HepG2 (cell line): Measurements from ENCODE around the gene C5AR2. TPM values are rescaled to one million over a fixed set of nuclear protein-coding genes. Genes with fewer than 3 reads are reported as not detected.

Source experiments
- ATAC-seq: fragments of 200-7000 bp; cut with Tn5 transposase; 3 replicates; pipeline ENCODE4 v1.9.1; 2020; ENCODE audit warnings: mild to moderate bottlenecking, moderate library complexity
- BruUV-seq: library from RNA; stranded (reverse); fragments of 400-500 nt; replicated peaks from 2 replicates; lab custom pipeline; 2021; lab: Mats Ljungman, UMichigan
- CTCF ChIA-PET: fragments of 300-600 bp; formaldehyde crosslinking; extraction: SDS; loops from one replicate; lab custom pipeline; 2021; ENCODE audit warnings: low total read pairs, inconsistent platforms, low intra/inter-chr PET ratio; lab: Yijun Ruan, JAX
- POLR2A ChIA-PET: fragments of 350-600 bp; sonication (Branson Sonifier 250); formaldehyde crosslinking; loops from one replicate; lab custom pipeline; 2020; ENCODE audit warnings: antibody characterized with exemption, inconsistent platforms; lab: Yijun Ruan, JAX
- DNase-seq: peaks from one replicate; pipeline ENCODE4 v3.0.0-alpha.2; 2015; ENCODE audit warnings: low spot score
- FAIRE-seq: peaks from 3 replicates; lab custom pipeline; 2011; peaks lifted over from hg19 to GRCh38; lab: Jason Lieb, UNC
- H2AFZ ChIP-seq: one replicate; pipeline ENCODE4 v1.6.1; 2011; ENCODE audit warnings: low read length, inconsistent platforms
- H3K27ac ChIP-seq: fragments of 300-600 bp; 3 replicates; pipeline ENCODE4 v1.8.0; 2011; ENCODE audit warnings: mixed run types, mild to moderate bottlenecking, mixed read lengths, low read length, inconsistent platforms; ENCODE audit not compliant: insufficient read depth; ENCODE audit errors: extremely low read length
- H3K27me3 ChIP-seq, 2 experiments: fragments of 200-600 bp in 1 of 2; 2 replicates in 1 of 2; 3 replicates in 1 of 2; pipeline versions ENCODE4 v1.6.0 to v1.8.0; 2011; ENCODE audit warnings: low read length in 2 of 2, mild to moderate bottlenecking in 2 of 2, moderate library complexity in 2 of 2, inconsistent platforms in 1 of 2; ENCODE audit not compliant: insufficient read depth in 2 of 2, control insufficient read depth in 1 of 2
- H3K36me3 ChIP-seq, 2 experiments: fragments of 200-600 bp in 1 of 2; replicated peaks in 1 of 2; 2 replicates in 1 of 2; 3 replicates in 1 of 2; pipeline versions ENCODE4 v1.5.1 to v1.8.0; 2011; ENCODE audit warnings: low read length in 2 of 2, inconsistent platforms in 1 of 2; ENCODE audit not compliant: insufficient read depth in 2 of 2, control insufficient read depth in 1 of 2
- H3K4me1 ChIP-seq: 2 replicates; pipeline ENCODE4 v1.5.1; 2012; ENCODE audit warnings: low read length, inconsistent platforms; ENCODE audit not compliant: insufficient read depth
- H3K4me2 ChIP-seq: 2 replicates; pipeline ENCODE4 v1.6.0; 2011; ENCODE audit warnings: low read depth, low read length, inconsistent platforms
- H3K4me3 ChIP-seq, 3 experiments: fragments of 200-600 bp in 1 of 3; sonication (generic), shearing (Covaris generic) in 1 of 3; replicated peaks in 1 of 3; 2 replicates each; pipeline ENCODE4 v1.5.1; 2011 to 2016; ENCODE audit warnings: low read length in 3 of 3, inconsistent platforms in 2 of 3, low read depth in 2 of 3, mild to moderate bottlenecking in 2 of 3, control low read depth in 1 of 3, mixed read lengths in 1 of 3; ENCODE audit not compliant: insufficient read depth in 1 of 3
- H3K79me2 ChIP-seq: one replicate; pipeline ENCODE4 v1.6.1; 2011; ENCODE audit warnings: low read length, inconsistent platforms; ENCODE audit not compliant: insufficient read depth
- H3K9ac ChIP-seq: 2 replicates; pipeline ENCODE4 v1.6.0; 2011; ENCODE audit warnings: mild to moderate bottlenecking, low read depth, low read length, inconsistent platforms; ENCODE audit not compliant: insufficient read depth
- H3K9me3 ChIP-seq: 2 replicates; pipeline ENCODE4 v1.5.1; 2012; ENCODE audit warnings: mild to moderate bottlenecking, low read length
- H4K20me1 ChIP-seq: 2 replicates; pipeline ENCODE4 v1.6.0; 2011; ENCODE audit warnings: inconsistent platforms, mild to moderate bottlenecking, low read length, moderate library complexity; ENCODE audit not compliant: insufficient read depth
- CTCF ChIP-seq: sonication (generic); formaldehyde crosslinking; IDR thresholded peaks from 2 replicates; pipeline ENCODE4 v1.5.0; 2020; ENCODE audit warnings: mild to moderate bottlenecking, missing genetic modification reagents, moderate library complexity
- HNRNPH1 ChIP-seq: fragments of 200-400 bp; formaldehyde crosslinking; optimal IDR thresholded peaks from 2 replicates; pipeline ENCODE3; 2017; ENCODE audit warnings: mild to moderate bottlenecking, low read depth, low read length
- STAG1 ChIP-seq: sonication (generic); formaldehyde crosslinking; IDR thresholded peaks from 2 replicates; pipeline ENCODE4 v1.4.0; 2020; ENCODE audit warnings: missing genetic modification reagents
- ZNF121 ChIP-seq: sonication (generic); formaldehyde crosslinking; IDR thresholded peaks from 2 replicates; pipeline ENCODE4 v1.5.0; 2020; ENCODE audit warnings: mild to moderate bottlenecking, missing genetic modification reagents
- ZNF235 ChIP-seq: sonication (generic); formaldehyde crosslinking; IDR thresholded peaks from 2 replicates; pipeline ENCODE4 v1.8.1; 2023; ENCODE audit warnings: mild to moderate bottlenecking, missing genetic modification reagents, borderline replicate concordance
- ZNF337 ChIP-seq: sonication (generic); formaldehyde crosslinking; IDR thresholded peaks from 2 replicates; pipeline ENCODE4 v1.5.1; 2020; ENCODE audit warnings: missing genetic modification reagents, low read depth, mild to moderate bottlenecking, borderline replicate concordance
- WGBS: methylation state at CpG from one replicate; pipeline ENCODE4 v1.1.6; 2017; ENCODE audit warnings: low lambda C conversion rate; 5-methylcytosine and 5-hydroxymethylcytosine counted together
- in situ Hi-C: cut with HindIII; loops from 2 replicates; pipeline ENCODE4 v1.10.0; 2017; ENCODE audit warnings: low pct_unique_long_range_greater_than_20kb; ENCODE audit not compliant: extremely low pct_ligation_motif_present
- intact Hi-C: fragments of 100-400 bp; cut with micrococcal nuclease; formaldehyde crosslinking; loops from one replicate; pipeline ENCODE4 v1.10.0; 2022; ENCODE audit not compliant: unreplicated experiment
- polyA plus RNA-seq, 8 experiments: library from polyadenylated mRNA; depleted of rRNA in 3 of 8; stranded (reverse) in 7 of 8; unstranded in 1 of 8; fragments of >200 nt; fragmentation: Illumina TruSeq in 4 of 8; extraction: Trizol in 4 of 8; gene quantifications; 2 replicates each; pipeline versions ENCODE4 v1.2.1 to v1.2.3, GENCODE V29; 2011 to 2016; ENCODE audit warnings: low read depth in 4 of 8, missing spikeins in 1 of 8, mixed read lengths in 1 of 8; ENCODE audit not compliant: insufficient read depth in 1 of 8
- total RNA-seq, 5 experiments: library from RNA; depleted of rRNA; stranded (reverse); fragments of >200 nt; fragmentation: Illumina TruSeq; extraction: Trizol; gene quantifications; 2 replicates each; pipeline ENCODE4 v1.2.3, GENCODE V29; 2016; ENCODE audit warnings: low read depth in 1 of 5
- TF ChIP-seq, protein P1 (sequence below): sonication (generic); formaldehyde crosslinking; IDR thresholded peaks from 2 replicates; pipeline ENCODE4 v1.5.1; 2020; ENCODE audit warnings: missing genetic modification reagents, mild to moderate bottlenecking, borderline replicate concordance

C5AR2 gene
- total and polyA plus RNA-seq, 2 of the 13 experiments (the other 11 are each of a cell fraction or from before 2014, with no cell fraction given), result 0.09 to 0.24 TPM

DNA sequence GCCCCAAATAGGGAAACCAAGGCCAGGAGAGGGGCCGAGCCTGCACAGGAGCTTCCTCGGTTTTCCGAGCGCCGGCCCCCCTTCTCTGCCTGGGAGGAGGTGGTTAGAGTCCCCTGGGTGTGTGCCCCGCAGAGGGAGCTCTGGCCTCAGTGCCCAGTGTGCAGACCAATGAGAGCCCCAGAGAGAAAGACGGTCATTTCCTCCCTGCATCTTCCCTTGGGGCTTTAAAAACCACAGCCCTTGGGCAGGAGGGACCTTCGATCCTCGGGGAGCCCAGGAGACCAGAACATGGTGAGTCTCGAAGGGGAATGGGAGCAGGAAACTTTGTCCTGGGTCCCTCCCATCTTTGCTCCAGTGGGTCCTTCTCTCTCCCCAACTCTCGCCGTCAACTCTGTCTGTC, 22.4 kb upstream of the C5AR2 start, which contains the start of gene C5AR1 (continued):
- TF ChIP-seq, protein P1, sequence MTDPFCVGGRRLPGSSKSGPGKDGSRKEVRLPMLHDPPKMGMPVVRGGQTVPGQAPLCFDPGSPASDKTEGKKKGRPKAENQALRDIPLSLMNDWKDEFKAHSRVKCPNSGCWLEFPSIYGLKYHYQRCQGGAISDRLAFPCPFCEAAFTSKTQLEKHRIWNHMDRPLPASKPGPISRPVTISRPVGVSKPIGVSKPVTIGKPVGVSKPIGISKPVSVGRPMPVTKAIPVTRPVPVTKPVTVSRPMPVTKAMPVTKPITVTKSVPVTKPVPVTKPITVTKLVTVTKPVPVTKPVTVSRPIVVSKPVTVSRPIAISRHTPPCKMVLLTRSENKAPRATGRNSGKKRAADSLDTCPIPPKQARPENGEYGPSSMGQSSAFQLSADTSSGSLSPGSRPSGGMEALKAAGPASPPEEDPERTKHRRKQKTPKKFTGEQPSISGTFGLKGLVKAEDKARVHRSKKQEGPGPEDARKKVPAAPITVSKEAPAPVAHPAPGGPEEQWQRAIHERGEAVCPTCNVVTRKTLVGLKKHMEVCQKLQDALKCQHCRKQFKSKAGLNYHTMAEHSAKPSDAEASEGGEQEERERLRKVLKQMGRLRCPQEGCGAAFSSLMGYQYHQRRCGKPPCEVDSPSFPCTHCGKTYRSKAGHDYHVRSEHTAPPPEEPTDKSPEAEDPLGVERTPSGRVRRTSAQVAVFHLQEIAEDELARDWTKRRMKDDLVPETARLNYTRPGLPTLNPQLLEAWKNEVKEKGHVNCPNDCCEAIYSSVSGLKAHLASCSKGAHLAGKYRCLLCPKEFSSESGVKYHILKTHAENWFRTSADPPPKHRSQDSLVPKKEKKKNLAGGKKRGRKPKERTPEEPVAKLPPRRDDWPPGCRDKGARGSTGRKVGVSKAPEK (CRISPR knock-in tag), result no peak
- TF ChIP-seq HNRNPH1 (no peak), STAG1 (peak; percentile 51; the same call in 1 of the 2 replicates), ZNF337 (CRISPR knock-in tag) (no peak), CTCF (CRISPR knock-in tag) (peak; percentile 69)

DNA sequence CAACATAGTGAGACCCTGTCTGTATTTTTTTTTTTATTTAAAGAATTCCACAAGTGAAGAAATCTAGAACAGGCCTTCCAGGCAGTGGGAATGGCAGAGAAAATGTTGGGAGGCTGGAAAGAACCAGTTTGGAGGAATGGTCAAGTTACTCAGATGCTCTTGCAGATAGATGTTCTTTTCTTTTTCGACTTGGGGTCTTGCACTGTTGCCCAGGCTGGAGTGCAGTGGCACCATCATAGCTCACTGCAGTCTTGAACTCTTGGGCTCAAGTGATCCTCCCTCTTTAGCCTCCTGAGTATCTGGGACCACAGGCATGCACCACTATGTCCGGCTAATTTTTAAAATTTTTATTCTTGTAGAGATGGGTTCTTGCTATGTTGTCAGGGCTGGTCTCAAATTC, 21.7 kb upstream of the C5AR2 start:
- no peak for ATAC-seq
- H3K27me3 ChIP-seq, result 0 out of 5 replicates have a peak, but pooled peaks cover 0 to 1% of the 10 kb centered on the region in 2 experiments
- CTCF ChIA-PET, result no interaction called here

More for the DNA sequence above, 21.7 kb upstream of the C5AR2 start:
- Histone ChIP-seq H3K79me2 (no peaks in the 10 kb centered on the region), H3K4me2 (peak overlapping the region; percentile 73; the same call in 1 of the 2 replicates), H3K9me3 (no peaks in the 10 kb centered on the region), H3K4me1 (peaks cover 62% of the 10 kb centered on the region), H4K20me1 (no peaks in the 10 kb centered on the region), H3K36me3 (no peaks in the 10 kb centered on the region), H3K9ac (no peak overlapping the region), H3K27ac (no peak overlapping the region), H3K4me3 (no peak overlapping the region), H2AFZ (no peak overlapping the region)
- WGBS, result 60% methylated on average over 2 of the region's 2 CpGs
- TF ChIP-seq ZNF121 (CRISPR knock-in tag) (peak; percentile 80; the same call in 1 of the 2 replicates), ZNF235 (no peak)
- BruUV-seq, result no TSS peak
- DNase-seq (no peak), FAIRE-seq (no peak)
- in situ Hi-C loops, result no loop called here
- intact Hi-C loops, result no loop called here
- POLR2A ChIA-PET, result interaction anchor here (1.0 kb wide), 1 partner anchor 38 kb away, joined by 5 read pairs; the partner anchor contains the start of gene DHX34
